ENCODE results near the gene COL6A1.

Gene COL6A1

GRCh38 chr21:45994086-45994661, 12.6 kb downstream of the COL6A1 start:
- no peak for ATAC-seq

- no peak for ATAC-seq
These were observed 13.5 kb downstream of the COL6A1 start for GRCh38 chr21:45994759-45995685.

GRCh38 chr21:45995686-45996179, 14.2 kb downstream of the COL6A1 start:
- ATAC-seq: no peak

DNA sequence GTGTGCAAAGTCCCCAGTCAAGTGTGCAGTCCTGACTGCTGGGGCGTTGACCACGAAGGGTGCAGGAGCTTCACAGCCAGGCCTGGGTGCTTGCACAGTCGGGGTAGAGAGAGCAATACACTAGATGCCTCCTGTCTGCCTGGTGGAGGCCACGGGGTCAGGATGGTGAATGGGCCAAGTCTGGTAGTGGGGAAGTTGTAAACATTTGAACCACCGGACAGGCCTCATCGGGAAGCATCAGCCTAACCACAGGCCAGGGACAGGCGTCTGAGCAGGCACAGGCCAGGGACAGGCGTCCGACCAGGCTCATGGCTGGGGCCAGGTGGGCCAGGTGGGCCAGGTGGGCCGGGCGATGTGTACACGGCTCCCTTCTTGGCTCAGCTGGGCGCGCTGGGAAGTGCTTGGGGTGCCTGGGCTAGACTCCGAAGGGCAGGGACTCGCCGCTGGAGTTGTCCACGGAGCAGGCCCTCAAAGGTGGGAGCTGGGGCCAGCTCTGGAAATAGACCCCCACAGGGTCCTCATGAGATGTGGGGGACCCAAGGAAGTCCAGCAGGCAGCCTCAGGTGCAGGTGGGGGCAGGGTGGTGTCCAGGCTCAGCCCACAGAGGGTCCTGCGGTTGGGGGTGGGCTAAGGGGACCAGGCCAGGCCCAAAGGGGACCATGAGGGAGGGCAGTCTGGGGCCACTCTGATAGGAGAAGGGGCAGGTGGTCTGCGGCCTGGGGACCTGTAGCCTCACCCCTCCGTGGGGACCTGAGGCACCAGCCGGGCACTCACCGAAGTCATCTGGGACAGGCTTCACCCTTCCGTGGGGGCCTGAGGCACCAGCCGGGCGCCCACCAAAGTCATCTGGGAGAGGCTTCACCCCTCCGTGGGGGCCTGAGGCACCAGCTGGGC, 15.0 kb downstream of the COL6A1 start:
- no peak for ATAC-seq

DNA sequence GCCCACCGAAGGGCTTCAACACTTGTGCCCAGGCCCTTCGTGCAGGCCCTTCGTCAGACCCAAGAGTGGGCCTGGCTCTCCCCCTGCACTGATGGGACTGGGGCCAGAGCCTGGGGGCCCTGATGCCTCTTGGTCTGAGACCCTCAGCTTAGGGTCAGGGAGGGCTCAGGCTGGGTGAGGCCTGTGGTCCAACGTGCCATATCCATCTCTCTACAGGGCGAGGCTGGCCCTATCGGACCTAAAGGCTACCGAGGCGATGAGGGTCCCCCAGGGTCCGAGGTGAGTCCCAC, 15.6 kb downstream of the COL6A1 start:
- ATAC-seq: no peak

- ATAC-seq: no peak
These were observed 16.1 kb downstream of the COL6A1 start for GRCh38 chr21:45997495-45998275.

DNA sequence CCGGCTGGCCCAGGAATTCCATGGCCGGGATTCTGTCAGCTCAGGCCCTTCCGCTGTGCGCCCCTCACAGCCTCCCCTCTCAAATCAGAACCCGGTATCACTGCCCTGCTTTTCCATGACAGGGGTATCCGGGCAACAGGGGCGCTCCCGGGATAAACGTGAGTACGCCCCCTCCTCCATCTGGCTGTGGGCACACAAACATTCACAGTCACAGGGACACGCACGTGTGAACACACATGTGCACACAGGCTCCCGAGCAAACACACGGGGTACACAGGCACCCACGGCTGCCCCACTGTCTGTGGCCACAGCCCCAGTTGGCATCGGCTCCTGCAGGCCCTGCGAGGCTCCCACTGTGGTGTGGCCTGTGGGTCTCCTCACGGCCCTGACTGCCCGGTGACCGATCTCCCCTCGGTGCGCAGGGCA, 16.7 kb downstream of the COL6A1 start:
- no peak for ATAC-seq

GRCh38 chr21:45998871-45999580, 17.5 kb downstream of the COL6A1 start:
- ATAC-seq: no peak

DNA sequence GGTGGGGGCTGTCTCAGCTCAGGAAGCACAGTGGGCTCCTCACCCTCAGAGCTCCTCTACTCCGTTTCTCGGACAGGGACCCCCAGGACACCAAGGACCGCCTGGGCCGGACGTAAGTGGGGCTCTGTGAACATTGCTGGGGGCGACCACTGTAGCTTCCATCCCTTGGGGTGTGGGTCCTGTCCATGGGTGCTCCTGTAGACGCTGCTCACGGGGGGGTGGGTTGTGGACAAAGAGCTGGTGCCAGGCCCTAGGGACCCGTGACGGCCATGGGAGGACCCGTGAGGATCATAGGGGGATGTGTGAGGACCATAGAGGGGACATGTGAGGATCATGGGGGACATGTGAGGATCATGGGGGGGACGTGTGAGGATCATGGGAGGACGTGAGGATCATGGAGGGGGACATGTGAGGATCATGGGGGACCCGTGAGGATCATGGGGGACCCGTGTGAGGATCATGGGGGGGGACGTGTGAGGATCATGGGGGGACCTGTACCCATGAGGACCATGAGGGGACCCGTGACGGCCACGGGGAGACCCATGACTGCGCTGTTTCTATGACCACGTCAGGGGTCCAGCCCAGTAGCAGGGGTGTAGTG, 18.1 kb downstream of the COL6A1 start:
- ATAC-seq: no peak

DNA sequence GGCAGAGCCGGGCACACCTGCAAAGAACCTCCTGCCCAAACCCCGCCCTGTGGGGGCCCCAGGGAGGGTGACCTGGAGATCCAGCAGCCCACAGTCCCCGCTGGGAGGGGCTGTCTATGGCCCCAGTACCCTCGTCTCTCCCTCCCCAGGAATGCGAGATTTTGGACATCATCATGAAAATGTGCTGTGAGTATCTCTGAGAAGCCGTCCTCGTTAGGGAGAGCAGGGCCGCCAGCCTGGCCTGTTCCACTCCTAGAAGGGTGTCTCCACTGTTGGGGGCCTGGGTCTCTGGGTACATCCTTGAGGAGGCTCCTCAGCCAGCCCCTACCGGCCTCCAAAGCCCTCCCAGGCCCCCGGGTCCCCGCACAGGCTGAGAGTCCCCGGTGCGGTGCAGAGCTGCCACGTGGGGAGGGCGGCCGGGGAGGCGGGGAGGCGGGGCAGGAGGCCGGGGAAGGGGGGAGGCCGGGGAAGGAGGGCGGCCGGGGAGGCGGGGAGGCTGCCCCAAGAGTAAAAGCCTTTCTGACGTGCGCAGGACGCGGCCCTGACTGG, 18.7 kb downstream of the COL6A1 start:
- ATAC-seq: no peak

GRCh38 chr21:46000731-46001641, 19.4 kb downstream of the COL6A1 start:
- no peak for ATAC-seq

GRCh38 chr21:46001821-46002681, 20.5 kb downstream of the COL6A1 start:
- no peak for ATAC-seq

DNA sequence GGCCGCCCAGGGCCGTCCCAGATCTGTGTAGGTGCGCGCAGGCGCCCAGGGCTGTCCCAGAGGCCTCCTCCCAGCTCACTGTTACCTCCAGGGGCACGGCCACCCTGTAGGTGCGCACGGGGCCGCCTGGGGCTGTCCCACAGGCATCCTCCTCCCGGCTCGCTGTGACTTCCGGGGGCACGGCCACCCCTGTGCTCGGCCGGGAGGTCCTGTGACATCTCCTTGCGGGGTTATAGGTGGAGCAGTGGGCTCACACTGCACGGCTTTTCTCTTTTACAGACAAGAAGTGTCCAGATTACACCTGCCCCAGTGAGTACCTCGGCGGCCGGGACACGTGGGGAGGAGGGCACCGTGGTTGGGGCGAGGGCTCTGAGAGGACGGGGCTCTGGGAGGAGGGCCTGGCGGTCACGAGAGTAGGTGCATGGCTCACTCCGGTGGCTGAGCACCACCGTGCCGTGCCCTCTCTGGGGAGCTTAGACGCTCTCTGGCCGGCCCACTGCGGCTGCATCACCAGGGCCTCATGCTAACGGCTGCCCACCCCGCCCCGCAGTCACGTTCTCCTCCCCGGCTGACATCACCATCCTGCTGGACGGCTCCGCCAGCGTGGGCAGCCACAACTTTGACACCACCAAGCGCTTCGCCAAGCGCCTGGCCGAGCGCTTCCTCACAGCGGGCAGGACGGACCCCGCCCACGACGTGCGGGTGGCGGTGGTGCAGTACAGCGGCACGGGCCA, 21.4 kb downstream of the COL6A1 start:
- ATAC-seq: no peak

- no peak for ATAC-seq
These were observed 22.0 kb downstream of the COL6A1 start for GRCh38 chr21:46003575-46004007.

DNA sequence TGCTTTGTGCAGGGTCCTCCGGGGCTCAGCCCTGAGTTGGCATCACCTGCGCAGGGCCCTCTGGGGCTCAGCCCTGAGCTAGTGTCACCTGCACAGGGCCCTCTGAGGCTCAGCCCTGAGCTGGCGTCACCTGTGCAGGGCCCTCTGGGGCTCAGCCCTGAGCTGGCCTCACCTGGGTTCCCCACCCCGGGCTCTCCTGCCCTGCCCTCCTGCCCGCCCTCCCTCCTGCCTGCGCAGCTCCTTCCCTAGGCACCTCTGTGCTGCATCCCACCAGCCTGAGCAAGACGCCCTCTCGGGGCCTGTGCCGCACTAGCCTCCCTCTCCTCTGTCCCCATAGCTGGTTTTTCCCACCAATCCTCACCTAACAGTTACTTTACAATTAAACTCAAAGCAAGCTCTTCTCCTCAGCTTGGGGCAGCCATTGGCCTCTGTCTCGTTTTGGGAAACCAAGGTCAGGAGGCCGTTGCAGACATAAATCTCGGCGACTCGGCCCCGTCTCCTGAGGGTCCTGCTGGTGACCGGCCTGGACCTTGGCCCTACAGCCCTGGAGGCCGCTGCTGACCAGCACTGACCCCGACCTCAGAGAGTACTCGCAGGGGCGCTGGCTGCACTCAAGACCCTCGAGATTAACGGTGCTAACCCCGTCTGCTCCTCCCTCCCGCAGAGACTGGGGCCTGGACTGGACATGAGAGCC, 22.7 kb downstream of the COL6A1 start:
- no peak for ATAC-seq

- ATAC-seq: no peak
These were observed 23.5 kb downstream of the COL6A1 start for GRCh38 chr21:46005081-46005480.

GRCh38 chr21:46005481-46005881, 23.9 kb downstream of the COL6A1 start:
- no peak for ATAC-seq

All from activated CD4-positive, CD25-positive, alpha-beta regulatory T cell treated with anti-CD3 and anti-CD28 coated beads, Interleukin-2, amount 50 U/mL, for 24 hours (primary cell).